Naive thymus-derived CD8-positive, alpha-beta T cell (primary cell): ENCODE measurements around the gene CDC14B. TPM values are rescaled to one million over a fixed set of nuclear protein-coding genes. Genes with fewer than 3 reads are reported as not detected.
A peak's percentile ranks its signal among the peaks of the same experiment; 100 is the strongest.

Source experiments
- ATAC-seq, 2 donors: fragments of 150-1000 bp; cut with Tn5 transposase in 1 of 2; sonication (Bioruptor Pico), chemical (Tn5 transposase) in 1 of 2; 1 replicate in 1 of 2; 2 replicates in 1 of 2; pipeline ENCODE4 v1.10.0; 2021; ENCODE audit warnings: mild to moderate bottlenecking in 2 of 2, moderate library complexity in 2 of 2
- POLR2A ChIA-PET: fragments of 350-600 bp; sonication (Branson Sonifier 250); formaldehyde crosslinking; loops from one replicate; lab custom pipeline; 2021; ENCODE audit warnings: antibody characterized with exemption; lab: Charles Lee
- DNase-seq, 10 donors: peaks; one replicate each; pipeline versions ENCODE4 v3.0.0 to v3.0.0-alpha.2; 2020 to 2022
- H3K27ac Mint-ChIP-seq, 10 donors: one replicate each; pipeline ENCODE4 v1.8.0; 2020 to 2022; ENCODE audit warnings: mild to moderate bottlenecking in 10 of 10, mixed read lengths in 10 of 10, moderate library complexity in 4 of 10, inconsistent platforms in 1 of 10
- H3K27me3 Mint-ChIP-seq, 5 donors: one replicate each; pipeline ENCODE4 v1.8.0; 2021 to 2022; ENCODE audit warnings: mixed read lengths in 5 of 5
- H3K36me3 Mint-ChIP-seq, 3 donors: one replicate each; pipeline ENCODE4 v1.8.0; 2020 to 2022; ENCODE audit warnings: mixed read lengths in 3 of 3, mild to moderate bottlenecking in 2 of 3, inconsistent platforms in 1 of 3
- H3K4me1 Mint-ChIP-seq, 4 donors: one replicate each; pipeline ENCODE4 v1.8.0; 2021 to 2022; ENCODE audit warnings: mixed read lengths in 4 of 4
- H3K4me3 Mint-ChIP-seq, 10 donors: one replicate each; pipeline ENCODE4 v1.8.0; 2020 to 2022; ENCODE audit warnings: mild to moderate bottlenecking in 10 of 10, mixed read lengths in 10 of 10, moderate library complexity in 6 of 10, inconsistent platforms in 1 of 10
- H3K9me3 Mint-ChIP-seq, 9 donors: one replicate each; pipeline ENCODE4 v1.8.0; 2020 to 2022; ENCODE audit warnings: mixed read lengths in 9 of 9, mild to moderate bottlenecking in 3 of 9, inconsistent platforms in 1 of 9, moderate library complexity in 1 of 9
- polyA plus RNA-seq, 3 donors: library from polyadenylated mRNA; unstranded; fragments of 300-500 nt; fragmentation: Illumina TruSeq; gene quantifications; one replicate each; pipeline ENCODE4 v1.2.3, GENCODE V29; 2021
- total RNA-seq, 8 experiments: library from RNA in 2 of 8; stranded (reverse) in 2 of 8; gene quantifications; one replicate each; pipeline ENCODE4 v1.2.3 and lab custom pipeline; 2021 to 2026

The CDC14B gene
- total and polyA plus RNA-seq, 5 experiments from 2014 or later, result 3.8 to 13.3 (median 7.1) TPM

DNA sequence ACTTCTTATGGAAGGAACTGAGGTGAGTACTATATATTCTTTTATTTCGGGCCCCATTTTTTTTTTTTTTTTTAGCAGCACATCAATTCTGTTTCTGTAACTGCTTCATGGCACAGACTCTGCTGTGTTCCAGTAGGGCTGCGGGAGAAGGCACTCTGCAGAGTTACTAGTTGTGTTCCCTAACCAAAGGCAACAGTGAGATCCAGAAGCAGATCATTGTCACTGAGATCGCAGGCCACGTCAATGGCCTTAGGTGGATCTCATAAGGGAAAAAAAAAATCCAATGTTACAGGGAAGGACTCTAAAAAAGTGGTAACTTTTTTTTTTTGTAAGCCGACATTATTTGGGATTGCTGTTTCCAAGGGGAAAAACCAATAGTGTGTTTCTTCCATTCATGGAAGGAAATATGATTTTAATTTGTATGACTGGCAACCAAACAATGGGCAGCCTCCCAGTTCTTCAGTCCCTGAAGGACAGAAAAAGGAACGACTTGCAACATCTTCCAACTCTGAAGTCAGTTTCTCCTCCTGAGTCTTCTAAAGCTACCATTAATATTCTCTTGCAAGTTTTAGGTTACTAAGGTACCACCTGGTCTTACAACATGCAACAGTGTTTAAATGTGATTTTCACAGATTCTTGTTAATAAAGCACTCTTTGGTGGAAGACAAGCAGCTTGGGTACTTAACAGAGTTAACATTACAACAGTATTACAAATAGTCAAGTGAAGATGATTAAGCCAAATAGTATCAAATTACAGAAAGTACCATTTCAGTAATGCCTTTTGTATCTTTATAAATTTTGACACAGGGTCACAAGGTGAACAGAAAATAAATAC, 116.9 kb downstream of the CDC14B start:
- POLR2A ChIA-PET, result no interaction called here
- no peak overlapping the region for H3K27ac Mint-ChIP-seq
- no peaks in the 10 kb centered on the region for H3K4me1 Mint-ChIP-seq
- peaks cover 4 to 9% (median 8%) of the 10 kb centered on the region in 3 donors for H3K36me3 Mint-ChIP-seq
- ATAC-seq (no peak), DNase-seq (no peak)
- no peaks in the 10 kb centered on the region for H3K27me3 Mint-ChIP-seq
- no peak overlapping the region for H3K4me3 Mint-ChIP-seq
- H3K9me3 Mint-ChIP-seq, result no peaks in the 10 kb centered on the region

DNA sequence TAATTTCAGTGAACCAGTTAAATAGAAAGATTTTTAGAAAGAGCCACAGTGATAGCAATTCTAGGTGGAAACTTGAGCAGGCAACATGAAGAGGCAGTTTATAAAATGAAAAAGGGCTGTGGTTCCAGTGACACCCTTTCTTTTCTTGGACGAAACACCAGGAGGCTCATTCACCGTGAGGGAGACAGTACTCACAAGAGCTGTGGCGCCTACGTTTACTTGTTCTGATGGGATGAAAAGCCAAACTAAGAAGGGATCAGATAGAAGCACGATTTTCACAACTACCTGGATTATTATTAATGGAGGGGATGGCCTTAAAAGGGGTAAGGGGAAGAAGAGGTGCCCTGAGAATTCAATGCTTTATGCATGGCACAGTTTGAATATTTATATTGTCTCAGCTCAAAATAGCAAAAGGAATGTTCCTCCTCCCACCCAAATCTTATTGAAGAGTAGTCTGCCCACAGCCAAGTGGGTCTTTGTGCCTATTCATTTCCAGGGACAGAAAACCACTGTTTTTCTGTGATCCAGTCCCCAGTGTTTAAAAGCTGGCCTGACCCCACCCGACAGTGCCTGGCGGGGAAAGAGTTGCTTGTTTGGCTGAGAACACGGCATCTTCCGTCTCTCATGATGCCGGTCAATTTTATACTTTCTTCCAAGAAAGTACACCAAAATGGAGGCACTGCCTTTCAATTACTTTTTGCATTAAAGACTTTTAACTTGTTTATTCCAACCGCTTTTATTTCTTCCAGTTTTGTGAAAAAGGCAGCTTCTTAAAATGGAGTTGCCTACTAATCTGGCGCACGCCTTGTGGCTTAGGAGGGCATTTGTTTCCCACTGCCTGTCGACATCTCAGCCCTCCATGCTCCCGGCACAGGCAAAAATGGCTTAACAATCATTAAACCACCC, 117.8 kb downstream of the CDC14B start:
- no peak for ATAC-seq
- POLR2A ChIA-PET, result no interaction called here
- Mint-ChIP-seq H3K9me3 (no peaks in the 10 kb centered on the region), H3K27me3 (no peaks in the 10 kb centered on the region), H3K4me3 (no peak overlapping the region), H3K36me3 (peaks cover 4 to 9% (median 8%) of the 10 kb centered on the region in 3 donors), H3K4me1 (no peaks in the 10 kb centered on the region), H3K27ac (no peak overlapping the region)
- no peak for DNase-seq

DNA sequence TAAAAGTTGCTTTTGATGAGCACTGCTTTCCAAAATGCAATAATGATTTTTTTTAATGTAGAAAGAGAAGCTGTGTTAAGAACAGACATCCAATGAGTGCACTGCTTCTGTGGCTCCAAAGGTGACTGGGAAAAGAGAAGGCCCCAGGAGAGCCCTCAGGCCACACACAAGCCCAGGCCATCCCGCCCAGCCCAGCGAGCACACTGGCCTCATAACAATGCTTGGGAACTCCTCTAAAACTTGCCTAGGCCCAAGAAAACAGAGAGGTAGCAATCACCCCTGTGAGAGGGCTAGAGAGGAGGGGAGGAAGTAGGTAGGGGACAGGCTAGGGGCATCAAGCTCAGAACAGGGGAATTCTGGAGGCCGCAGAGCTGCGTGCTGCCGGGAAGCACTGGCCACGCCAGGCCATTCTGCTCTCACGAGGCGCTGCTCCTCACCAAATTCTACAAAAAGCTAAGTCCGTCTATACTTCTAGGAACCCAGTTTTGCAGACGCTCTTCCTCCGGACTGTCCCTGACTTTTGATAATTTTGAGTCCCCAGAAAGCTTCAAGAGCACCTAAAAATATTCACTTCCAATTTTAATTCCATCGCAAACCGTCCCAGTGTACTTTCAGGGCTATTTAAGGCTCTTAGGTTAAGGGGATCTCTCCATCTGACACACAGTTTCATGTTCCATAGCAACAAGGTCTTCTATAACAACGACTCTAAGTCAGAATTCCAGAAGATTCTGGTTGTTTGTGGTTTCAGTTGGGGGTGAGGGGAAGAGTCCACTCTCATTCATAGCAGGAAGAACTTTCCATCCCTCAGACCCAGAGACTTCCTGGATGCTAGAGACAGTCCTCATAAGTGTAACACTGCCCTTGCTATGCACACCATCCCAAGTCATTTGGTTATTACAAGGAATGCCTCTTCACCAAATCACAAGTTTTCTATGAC, 118.7 kb downstream of the CDC14B start:
- H3K9me3 Mint-ChIP-seq, result no peaks in the 10 kb centered on the region
- no peak for DNase-seq
- H3K27me3 Mint-ChIP-seq, result no peaks in the 10 kb centered on the region
- no peaks in the 10 kb centered on the region for H3K4me1 Mint-ChIP-seq
- POLR2A ChIA-PET, result no interaction called here
- ATAC-seq, result no peak
- H3K27ac Mint-ChIP-seq, result no peak overlapping the region
- peaks cover 4 to 9% (median 8%) of the 10 kb centered on the region in 3 donors for H3K36me3 Mint-ChIP-seq
- no peak overlapping the region for H3K4me3 Mint-ChIP-seq

DNA sequence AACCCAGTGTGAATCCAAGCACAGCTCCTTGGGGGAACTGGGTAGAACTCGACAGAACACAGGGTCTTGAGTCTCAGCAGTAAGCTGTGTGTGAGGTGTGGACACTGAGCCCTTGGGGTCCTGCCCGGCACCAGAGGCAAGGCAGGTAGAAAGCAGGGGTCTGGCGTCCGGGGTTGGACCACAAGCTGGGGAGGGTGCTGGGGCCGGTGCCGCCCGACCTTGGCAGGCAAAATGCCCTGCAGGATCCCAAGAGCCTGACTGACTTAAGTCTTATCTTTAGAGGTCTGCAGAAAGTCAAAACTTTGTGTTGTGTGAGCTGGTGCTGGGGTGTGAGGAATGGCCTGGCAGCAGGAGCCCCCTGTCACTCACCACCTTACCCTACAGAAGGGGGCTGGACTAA, 120.4 kb downstream of the CDC14B start:
- Mint-ChIP-seq H3K27me3 (no peaks in the 10 kb centered on the region), H3K36me3 (peaks cover 2 to 9% (median 5%) of the 10 kb centered on the region in 3 donors), H3K4me1 (peaks cover 0 to 2% (median 0%) of the 10 kb centered on the region in 4 donors), H3K27ac (no peak overlapping the region), H3K4me3 (no peak overlapping the region), H3K9me3 (no peaks in the 10 kb centered on the region)
- POLR2A ChIA-PET, result interaction anchor here (0.6 kb wide), 1 partner anchor 48 kb away, joined by 3 read pairs; no protein-coding TSS in a partner anchor
- DNase-seq (no peak), ATAC-seq (no peak)

DNA sequence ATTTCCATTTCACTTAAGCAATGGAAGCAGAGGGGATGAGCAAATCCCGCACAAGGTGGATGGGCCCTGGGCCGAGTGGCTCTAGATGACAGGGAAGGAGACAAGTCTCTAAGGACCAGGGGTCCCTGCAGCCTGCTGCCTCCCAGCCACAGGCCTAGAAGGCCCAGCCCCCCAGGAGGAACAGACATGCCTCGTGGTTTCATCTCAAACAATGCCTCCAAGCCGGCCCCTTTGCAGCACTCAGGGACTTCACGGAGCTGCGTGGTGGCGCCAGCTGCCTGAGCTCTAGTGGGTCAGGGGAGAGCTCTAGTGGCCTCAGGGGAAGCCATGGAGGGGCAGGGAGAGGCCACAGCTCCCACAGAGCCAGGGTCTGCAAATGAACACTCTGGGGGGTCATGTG, 120.8 kb downstream of the CDC14B start:
- no peak overlapping the region for H3K4me3 Mint-ChIP-seq
- DNase-seq (no peak), ATAC-seq (no peak)
- no peaks in the 10 kb centered on the region for H3K27me3 Mint-ChIP-seq
- H3K36me3 Mint-ChIP-seq, result peaks cover 0 to 6% (median 4%) of the 10 kb centered on the region in 3 donors
- POLR2A ChIA-PET, result no interaction called here
- no peaks in the 10 kb centered on the region for H3K9me3 Mint-ChIP-seq
- peak overlapping the region in 1 of 10 donors; percentile 81 for H3K27ac Mint-ChIP-seq
- H3K4me1 Mint-ChIP-seq, result peaks cover 0 to 3% (median under 1%) of the 10 kb centered on the region in 4 donors

DNA sequence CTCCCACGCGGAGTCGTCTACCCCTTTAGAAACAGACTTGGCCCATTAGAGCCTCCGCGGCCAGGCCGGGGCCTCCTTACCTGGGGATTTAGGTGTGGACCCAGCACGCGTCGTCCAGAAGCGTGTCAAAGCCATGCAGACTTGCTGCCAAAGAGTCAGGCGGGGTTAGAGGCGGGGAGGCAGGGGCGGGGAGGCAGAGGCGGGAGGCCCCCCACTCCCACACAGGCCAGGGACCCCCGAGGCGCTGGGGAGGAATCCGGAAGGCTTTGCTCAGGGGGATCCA, 122.6 kb downstream of the CDC14B start:
- Mint-ChIP-seq H3K4me3 (no peak overlapping the region), H3K9me3 (no peaks in the 10 kb centered on the region), H3K36me3 (peaks cover 0 to 2% (median 0%) of the 10 kb centered on the region in 3 donors), H3K27me3 (no peaks in the 10 kb centered on the region), H3K27ac (no peak overlapping the region), H3K4me1 (peaks cover 0 to 4% (median under 1%) of the 10 kb centered on the region in 4 donors)
- POLR2A ChIA-PET, result no interaction called here
- DNase-seq (no peak), ATAC-seq (no peak)

DNA sequence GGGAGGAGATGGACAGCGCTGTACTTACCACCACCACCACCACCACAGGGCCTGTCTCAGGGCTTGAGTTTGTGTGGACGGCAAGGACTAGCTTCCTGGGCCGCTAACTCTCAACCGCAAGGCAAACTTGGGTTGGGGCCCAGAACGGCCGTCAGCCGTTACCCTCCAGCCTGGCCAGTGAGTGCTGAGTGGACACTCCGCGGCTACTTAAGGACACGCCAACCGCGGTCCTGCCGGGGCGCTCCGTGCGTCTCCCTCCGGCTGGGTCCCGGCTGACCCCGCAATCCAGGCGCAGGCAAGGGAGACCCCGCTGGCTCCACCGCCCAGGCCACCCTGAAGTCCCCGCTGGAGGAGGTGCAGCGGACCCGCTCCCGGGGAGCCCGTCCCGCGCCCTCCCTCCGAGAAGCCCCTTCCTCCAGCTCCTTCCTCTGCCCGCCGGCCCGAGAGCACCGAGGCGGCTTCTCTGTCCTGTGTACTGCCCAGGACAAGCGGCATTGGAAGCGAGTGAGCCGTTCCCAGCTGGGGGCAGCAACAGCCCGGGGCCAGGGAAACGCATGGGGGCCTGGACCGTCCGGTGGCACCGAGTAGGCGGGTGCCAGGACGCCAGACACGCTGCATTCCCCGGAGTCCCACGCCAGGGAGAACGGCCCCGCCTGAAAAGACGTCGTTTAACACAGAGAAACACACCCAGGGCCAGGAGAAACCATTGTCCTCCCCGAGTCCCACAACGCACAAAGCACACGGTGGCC, 123.1 kb downstream of the CDC14B start:
- DNase-seq (no peak), ATAC-seq (no peak)
- Mint-ChIP-seq H3K9me3 (no peaks in the 10 kb centered on the region), H3K4me3 (no peak overlapping the region), H3K27ac (no peak overlapping the region), H3K4me1 (peaks cover 3 to 8% (median 4%) of the 10 kb centered on the region in 4 donors), H3K27me3 (no peaks in the 10 kb centered on the region), H3K36me3 (peaks cover 0 to 5% (median 0%) of the 10 kb centered on the region in 3 donors)
- POLR2A ChIA-PET, result interaction anchor here (0.5 kb wide), 1 partner anchor 44 kb away, joined by 4 read pairs; no protein-coding TSS in a partner anchor

DNA sequence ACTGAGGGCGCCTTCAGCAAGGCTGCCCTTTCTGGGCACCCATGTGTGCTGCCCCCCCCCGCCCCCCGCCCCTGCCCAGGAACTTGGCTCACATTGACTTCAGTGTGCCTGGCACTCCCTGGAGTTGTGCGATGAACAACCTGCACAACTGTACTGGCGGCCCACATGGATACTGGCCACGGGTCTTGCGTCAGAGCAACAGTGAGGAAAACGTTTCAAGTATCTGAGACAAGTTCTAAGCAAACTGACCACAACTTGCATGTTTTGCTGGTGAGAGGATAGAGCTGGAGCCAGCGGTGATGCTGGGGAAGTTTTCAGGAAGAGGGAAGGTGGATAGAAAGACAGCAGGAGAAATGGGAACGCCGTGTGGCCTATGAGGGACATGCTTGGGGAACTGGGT, 124.3 kb downstream of the CDC14B start:
- Mint-ChIP-seq H3K4me1 (peaks cover 4 to 15% (median 9%) of the 10 kb centered on the region in 4 donors), H3K27me3 (no peaks in the 10 kb centered on the region), H3K9me3 (no peaks in the 10 kb centered on the region), H3K27ac (peak overlapping the region in 1 of 10 donors; percentile 71), H3K4me3 (no peak overlapping the region), H3K36me3 (peaks cover 0 to 16% (median 0%) of the 10 kb centered on the region in 3 donors)
- DNase-seq, result no peak
- ATAC-seq, result no peak
- POLR2A ChIA-PET, result interaction anchor here (0.6 kb wide), 1 partner anchor 94 kb away, joined by 3 read pairs; no protein-coding TSS in a partner anchor

DNA sequence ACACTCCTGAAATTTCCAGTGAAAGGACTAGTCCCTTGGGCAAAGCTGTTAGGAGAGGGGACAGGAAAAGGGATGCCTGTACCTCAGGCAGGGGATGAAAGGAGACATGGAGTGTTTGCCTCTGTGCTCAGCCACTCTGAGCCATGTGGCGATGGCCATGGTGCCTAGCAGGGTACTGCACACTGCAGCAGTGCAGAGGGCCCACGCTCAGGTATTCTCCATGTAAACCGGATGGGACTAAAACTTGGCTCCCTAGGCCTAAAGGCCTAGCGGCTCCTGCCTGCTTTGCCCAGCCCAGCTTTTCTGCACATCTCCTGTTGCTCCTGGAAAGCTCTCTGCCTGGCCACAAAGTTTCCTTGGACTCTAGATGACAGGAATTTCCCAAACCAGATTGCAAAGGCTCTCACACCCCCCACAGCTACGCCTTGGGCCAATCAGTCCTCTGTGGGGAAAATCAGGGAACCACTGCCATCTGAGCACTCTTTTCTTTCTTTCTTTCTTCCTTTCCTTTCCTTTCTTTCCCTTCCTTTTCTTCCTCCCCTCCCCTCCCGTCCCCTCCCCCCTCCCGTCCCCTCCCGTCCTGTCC, 125.3 kb downstream of the CDC14B start:
- H3K27ac Mint-ChIP-seq, result peak overlapping the region in 2 of 10 donors; percentile 29 to 51
- H3K27me3 Mint-ChIP-seq, result no peaks in the 10 kb centered on the region
- no peak overlapping the region for H3K4me3 Mint-ChIP-seq
- H3K36me3 Mint-ChIP-seq, result peaks cover 0 to 26% (median 6%) of the 10 kb centered on the region in 3 donors
- no peak for DNase-seq
- H3K9me3 Mint-ChIP-seq, result no peaks in the 10 kb centered on the region
- no peak for ATAC-seq
- POLR2A ChIA-PET, result interaction anchor here (0.6 kb wide), 1 partner anchor 93 kb away, joined by 3 read pairs; no protein-coding TSS in a partner anchor
- peaks cover 4 to 15% (median 9%) of the 10 kb centered on the region in 4 donors for H3K4me1 Mint-ChIP-seq

DNA sequence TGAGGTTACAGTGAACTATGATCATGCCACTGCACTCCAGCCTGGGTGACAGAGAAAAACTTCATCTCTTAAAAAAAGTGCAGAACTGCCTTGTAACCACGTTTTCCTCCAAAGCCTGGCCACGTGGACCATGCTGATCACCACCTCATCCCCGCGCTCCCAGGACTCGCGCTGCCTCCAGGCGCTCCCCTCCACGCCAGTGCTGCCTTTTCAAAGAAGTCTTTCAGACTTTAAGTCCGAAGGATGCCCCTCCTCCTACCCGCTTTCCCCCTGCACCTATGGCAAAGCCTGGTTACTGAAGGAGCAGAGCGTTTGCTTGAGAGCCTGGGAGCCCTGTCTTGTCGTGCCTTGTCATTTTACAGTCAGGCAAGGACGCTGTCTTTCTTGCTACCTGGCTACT, 125.9 kb downstream of the CDC14B start:
- peak overlapping the region in 4 of 10 donors; percentile 29 to 63 (median 56) for H3K27ac Mint-ChIP-seq
- H3K9me3 Mint-ChIP-seq, result no peaks in the 10 kb centered on the region
- ATAC-seq (no peak), DNase-seq (no peak)
- H3K4me3 Mint-ChIP-seq, result no peak overlapping the region
- POLR2A ChIA-PET, result no interaction called here
- H3K27me3 Mint-ChIP-seq, result no peaks in the 10 kb centered on the region
- peaks cover 0 to 32% (median 9%) of the 10 kb centered on the region in 3 donors for H3K36me3 Mint-ChIP-seq
- peaks cover 4 to 15% (median 9%) of the 10 kb centered on the region in 4 donors for H3K4me1 Mint-ChIP-seq

DNA sequence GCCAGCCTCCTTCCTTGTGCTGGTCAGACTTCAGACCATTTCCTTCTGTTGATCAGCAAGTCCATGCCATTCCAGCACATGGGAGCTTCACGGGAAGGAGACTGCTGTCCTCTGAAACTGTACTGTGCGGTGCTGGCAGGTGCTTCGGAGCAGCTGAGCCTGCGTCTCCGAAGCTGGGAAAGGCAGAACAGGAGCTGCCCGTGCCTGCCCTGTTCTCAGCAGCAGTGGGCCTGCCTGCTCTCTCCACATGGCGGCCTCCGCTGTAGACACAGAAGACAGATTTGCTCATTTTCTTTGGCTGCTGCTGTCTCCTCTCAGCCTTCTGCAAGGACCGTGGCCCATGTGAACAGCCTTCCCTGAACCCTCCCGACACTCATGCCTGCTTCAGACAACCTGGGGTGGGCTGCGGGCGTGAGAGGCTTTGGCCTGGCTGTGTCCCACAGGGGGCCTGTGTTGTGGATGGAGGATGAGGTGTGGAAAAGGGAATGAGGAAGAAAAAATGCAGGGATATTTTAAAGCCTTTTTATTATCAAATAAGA, 126.6 kb downstream of the CDC14B start:
- Mint-ChIP-seq H3K27ac (peak overlapping the region in 6 of 10 donors; percentile 28 to 86 (median 54)), H3K9me3 (no peaks in the 10 kb centered on the region), H3K27me3 (no peaks in the 10 kb centered on the region), H3K4me1 (peaks cover 4 to 15% (median 9%) of the 10 kb centered on the region in 4 donors), H3K36me3 (peaks cover 0 to 39% (median 13%) of the 10 kb centered on the region in 3 donors), H3K4me3 (no peak overlapping the region)
- ATAC-seq, result no peak
- POLR2A ChIA-PET, result no interaction called here
- no peak for DNase-seq
